ENCODE data around the gene GJC2.

DNA sequence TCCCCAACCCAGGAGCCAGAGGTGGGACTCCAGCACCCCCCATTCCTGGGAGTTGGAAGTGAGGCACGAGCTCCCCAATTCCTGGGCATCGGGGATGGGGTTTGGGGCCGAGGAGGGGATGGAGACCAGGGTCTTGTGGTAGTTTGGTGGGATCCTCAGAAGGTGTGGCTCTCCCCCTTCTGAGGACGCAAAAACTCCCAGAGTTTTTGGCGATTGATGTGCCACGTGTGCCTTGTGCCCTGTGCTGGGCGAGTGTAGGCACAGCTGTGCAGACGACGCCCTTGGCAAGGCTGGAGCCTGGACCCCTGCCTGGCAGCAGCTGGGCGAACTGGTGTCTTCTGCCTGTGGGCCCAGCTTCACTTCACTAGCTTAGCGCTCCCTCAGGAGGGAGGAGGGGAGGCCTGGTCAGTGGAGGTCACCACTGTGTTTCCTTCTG, 7.0 kb upstream of the GJC2 start:
- TF ChIP-seq, protein P1, sequence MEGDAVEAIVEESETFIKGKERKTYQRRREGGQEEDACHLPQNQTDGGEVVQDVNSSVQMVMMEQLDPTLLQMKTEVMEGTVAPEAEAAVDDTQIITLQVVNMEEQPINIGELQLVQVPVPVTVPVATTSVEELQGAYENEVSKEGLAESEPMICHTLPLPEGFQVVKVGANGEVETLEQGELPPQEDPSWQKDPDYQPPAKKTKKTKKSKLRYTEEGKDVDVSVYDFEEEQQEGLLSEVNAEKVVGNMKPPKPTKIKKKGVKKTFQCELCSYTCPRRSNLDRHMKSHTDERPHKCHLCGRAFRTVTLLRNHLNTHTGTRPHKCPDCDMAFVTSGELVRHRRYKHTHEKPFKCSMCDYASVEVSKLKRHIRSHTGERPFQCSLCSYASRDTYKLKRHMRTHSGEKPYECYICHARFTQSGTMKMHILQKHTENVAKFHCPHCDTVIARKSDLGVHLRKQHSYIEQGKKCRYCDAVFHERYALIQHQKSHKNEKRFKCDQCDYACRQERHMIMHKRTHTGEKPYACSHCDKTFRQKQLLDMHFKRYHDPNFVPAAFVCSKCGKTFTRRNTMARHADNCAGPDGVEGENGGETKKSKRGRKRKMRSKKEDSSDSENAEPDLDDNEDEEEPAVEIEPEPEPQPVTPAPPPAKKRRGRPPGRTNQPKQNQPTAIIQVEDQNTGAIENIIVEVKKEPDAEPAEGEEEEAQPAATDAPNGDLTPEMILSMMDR (IDR thresholded peaks at IDR 0.05; ENCODE audit: borderline replicate concordance, extremely low read depth, low read length, poor library complexity, severe bottlenecking), result no peak
- TF ChIP-seq EZH2 (IDR thresholded peaks at IDR 0.05; ENCODE audit: borderline replicate concordance, low read depth, low read length, severe bottlenecking), result no peak

Data from DND-41 (cell line).